ENCODE results near the gene MEX3C.

DNA sequence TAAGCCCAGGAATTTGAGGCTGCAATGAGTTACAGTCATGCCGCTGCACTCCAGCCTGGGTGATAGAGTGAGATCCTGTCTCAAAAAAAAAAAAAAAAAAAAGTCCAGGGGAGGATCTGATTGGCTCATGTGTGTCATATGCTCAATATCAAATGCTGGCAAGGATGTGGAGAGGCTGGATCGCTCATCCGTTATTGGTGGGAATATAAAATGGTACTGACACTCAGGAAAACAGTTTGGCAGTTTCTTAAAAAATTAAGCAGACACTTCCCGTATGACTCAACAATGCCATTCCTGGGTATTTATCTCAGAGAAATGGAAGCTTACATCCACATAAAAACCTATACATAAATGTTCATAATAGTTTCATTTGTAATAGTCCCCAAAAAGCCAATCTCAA lies 68.9 kb downstream of the MEX3C start:
- TF ChIP-seq CTCF (IDR thresholded peaks at IDR 0.05) (no peak), POLR2A (IDR thresholded peaks at IDR 0.05) (no peak)
